H1 (cell line): ENCODE results near the gene TAF3. TPM values are rescaled to one million over a fixed set of nuclear protein-coding genes. Genes with fewer than 3 reads are reported as not detected.

Experiments used
- CTCF ChIA-PET: fragments of 300-600 bp; sonication (Branson Sonifier 250); formaldehyde crosslinking; loops from one replicate; lab custom pipeline; 2021; ENCODE audit not compliant: partially characterized antibody; lab: Charles Lee
- POLR2A ChIA-PET: fragments of 300-600 bp; sonication (Branson Sonifier 250); formaldehyde crosslinking; loops from one replicate; lab custom pipeline; 2021; ENCODE audit warnings: inconsistent platforms; ENCODE audit not compliant: partially characterized antibody; lab: Charles Lee
- DNase-seq, 2 experiments: peaks; one replicate each; pipeline versions ENCODE4 v3.0.0 to v3.0.0-alpha.2; 2010 to 2022; ENCODE audit warnings: low spot score in 2 of 2, low read depth in 1 of 2, mixed read lengths in 1 of 2
- FAIRE-seq: peaks from 2 replicates; lab custom pipeline; 2011; peaks lifted over from hg19 to GRCh38; lab: Jason Lieb, UNC
- H2AFZ ChIP-seq: 2 replicates; pipeline ENCODE4 v1.8.1; 2012; ENCODE audit warnings: low read length, inconsistent platforms
- H2AK5ac ChIP-seq: 2 replicates; pipeline ENCODE4 v1.6.1; 2013; ENCODE audit warnings: low read depth, low read length
- H2BK120ac ChIP-seq: replicated peaks from 2 replicates; pipeline ENCODE3; 2013; ENCODE audit warnings: low read depth, low read length, inconsistent platforms
- H2BK12ac ChIP-seq: 2 replicates; pipeline ENCODE4 v1.6.1; 2013; ENCODE audit warnings: low read depth, low read length
- H2BK15ac ChIP-seq: 2 replicates; pipeline ENCODE4 v1.6.1; 2013; ENCODE audit warnings: low read length
- H2BK20ac ChIP-seq: 2 replicates; pipeline ENCODE4 v1.6.1; 2013; ENCODE audit warnings: low read length
- H2BK5ac ChIP-seq: 2 replicates; pipeline ENCODE4 v1.6.1; 2013; ENCODE audit warnings: low read depth, low read length
- H3K14ac ChIP-seq: 2 replicates; pipeline ENCODE4 v1.6.1; 2013; ENCODE audit warnings: inconsistent platforms; ENCODE audit not compliant: insufficient read length
- H3K18ac ChIP-seq: 2 replicates; pipeline ENCODE4 v1.6.1; 2013; ENCODE audit warnings: low read length; ENCODE audit errors: extremely low read depth
- H3K23ac ChIP-seq: 2 replicates; pipeline ENCODE4 v1.6.1; 2013; ENCODE audit warnings: inconsistent platforms; ENCODE audit not compliant: insufficient read length
- H3K23me2 ChIP-seq: 2 replicates; pipeline ENCODE4 v1.6.1; 2013; ENCODE audit warnings: low read depth, low read length
- H3K27ac ChIP-seq: 2 replicates; pipeline ENCODE4 v1.6.1; 2011; ENCODE audit warnings: low read depth, low read length, inconsistent platforms
- H3K27me3 ChIP-seq, 4 experiments: replicated peaks in 1 of 4; 1 replicate in 1 of 4; 2 replicates in 3 of 4; pipeline versions ENCODE4 v1.6.1 to v1.8.1; 2011 to 2013; ENCODE audit warnings: low read length in 3 of 4, mild to moderate bottlenecking in 3 of 4, inconsistent platforms in 2 of 4, mixed read lengths in 2 of 4, moderate library complexity in 1 of 4; ENCODE audit not compliant: control insufficient read depth in 3 of 4, insufficient read depth in 3 of 4; ENCODE audit errors: extremely low read depth in 1 of 4
- H3K36me3 ChIP-seq, 4 experiments: 2 replicates each; pipeline versions ENCODE4 v1.6.1 to v1.8.1; 2011 to 2013; ENCODE audit warnings: mild to moderate bottlenecking in 4 of 4, low read length in 3 of 4, moderate library complexity in 2 of 4, control low read depth in 1 of 4, inconsistent platforms in 1 of 4; ENCODE audit not compliant: insufficient read depth in 4 of 4, control insufficient read depth in 2 of 4
- H3K4ac ChIP-seq: replicated peaks from 2 replicates; pipeline ENCODE3; 2013; ENCODE audit warnings: low read length, low read depth, mixed read lengths, inconsistent platforms; ENCODE audit not compliant: insufficient read length
- H3K4me1 ChIP-seq, 4 experiments: replicated peaks in 1 of 4; 1 replicate in 1 of 4; 2 replicates in 3 of 4; pipeline versions ENCODE4 v1.6.1 to v1.8.1; 2011 to 2013; ENCODE audit warnings: low read length in 3 of 4, inconsistent platforms in 2 of 4, mixed read lengths in 1 of 4; ENCODE audit not compliant: insufficient read depth in 4 of 4, control insufficient read depth in 3 of 4
- H3K4me2 ChIP-seq, 2 experiments: 2 replicates each; pipeline versions ENCODE4 v1.6.1 to v1.8.1; 2011 to 2013; ENCODE audit warnings: low read depth in 2 of 2, low read length in 2 of 2, control low read depth in 1 of 2, inconsistent platforms in 1 of 2, mild to moderate bottlenecking in 1 of 2; ENCODE audit not compliant: insufficient read depth in 1 of 2
- H3K4me3 ChIP-seq, 4 experiments: fragments of 200-600, 300-600 bp in 1 of 4; sonication (generic), shearing (Covaris generic), sonication (Bioruptor Twin) in 1 of 4; 2 replicates each; pipeline versions ENCODE4 v1.5.1 to v1.8.1; 2011 to 2016; ENCODE audit warnings: low read length in 4 of 4, low read depth in 3 of 4, control low read depth in 2 of 4, inconsistent platforms in 2 of 4, mild to moderate bottlenecking in 2 of 4, mixed read lengths in 1 of 4, moderate library complexity in 1 of 4; ENCODE audit not compliant: insufficient read depth in 2 of 4; ENCODE audit errors: extremely low read depth in 1 of 4
- H3K56ac ChIP-seq: replicated peaks from 2 replicates; pipeline ENCODE3; 2013; ENCODE audit warnings: low read depth, mild to moderate bottlenecking, mixed read lengths, low read length, inconsistent platforms; ENCODE audit not compliant: insufficient read length
- H3K79me1 ChIP-seq: 2 replicates; pipeline ENCODE4 v1.6.1; 2013; ENCODE audit warnings: low read depth, low read length, control low read depth
- H3K79me2 ChIP-seq, 2 experiments: 2 replicates each; pipeline versions ENCODE4 v1.6.1 to v1.8.1; 2012 to 2013; ENCODE audit warnings: low read length in 2 of 2, mild to moderate bottlenecking in 2 of 2, inconsistent platforms in 1 of 2; ENCODE audit not compliant: insufficient read depth in 2 of 2, control insufficient read depth in 1 of 2
- H3K9ac ChIP-seq, 4 experiments: replicated peaks in 1 of 4; 1 replicate in 1 of 4; 2 replicates in 3 of 4; pipeline versions ENCODE4 v1.6.1 to v1.8.1; 2011 to 2013; ENCODE audit warnings: low read depth in 3 of 4, low read length in 3 of 4, control low read depth in 2 of 4, mild to moderate bottlenecking in 2 of 4, moderate library complexity in 2 of 4, inconsistent platforms in 1 of 4; ENCODE audit errors: extremely low read depth in 1 of 4
- H3K9me3 ChIP-seq, 2 experiments: 2 replicates each; pipeline versions ENCODE4 v1.6.1 to v1.8.1; 2012 to 2013; ENCODE audit warnings: mild to moderate bottlenecking in 2 of 2, moderate library complexity in 2 of 2, control low read depth in 1 of 2, inconsistent platforms in 1 of 2, low read depth in 1 of 2, low read length in 1 of 2, mixed read lengths in 1 of 2; ENCODE audit not compliant: insufficient read depth in 2 of 2
- H4K20me1 ChIP-seq, 2 experiments: replicated peaks in 1 of 2; 2 replicates each; pipeline versions ENCODE3 to v1.8.1; 2011 to 2013; ENCODE audit warnings: inconsistent platforms in 2 of 2, low read length in 2 of 2, mild to moderate bottlenecking in 1 of 2; ENCODE audit not compliant: insufficient read depth in 2 of 2, control insufficient read depth in 1 of 2
- H4K5ac ChIP-seq: 2 replicates; pipeline ENCODE4 v1.6.1; 2013; ENCODE audit warnings: low read length, low read depth, mixed read lengths, inconsistent platforms; ENCODE audit not compliant: insufficient read length
- H4K8ac ChIP-seq: 2 replicates; pipeline ENCODE4 v1.8.0; 2013; ENCODE audit warnings: mild to moderate bottlenecking, moderate library complexity, low read length, inconsistent platforms; ENCODE audit not compliant: insufficient read depth; ENCODE audit errors: extremely low read depth
- H4K91ac ChIP-seq: replicated peaks from 2 replicates; pipeline ENCODE3; 2013; ENCODE audit warnings: low read length, mixed read lengths, inconsistent platforms; ENCODE audit not compliant: insufficient read length
- ASH2L ChIP-seq: fragments of 200-600, 300-600 bp; sonication (generic); IDR thresholded peaks from one replicate; pipeline ENCODE4 v1.7.1; 2017; ENCODE audit warnings: low read length
- CTBP2 ChIP-seq: IDR thresholded peaks from 2 replicates; pipeline ENCODE4 v1.7.0; 2011; ENCODE audit warnings: borderline replicate concordance, mild to moderate bottlenecking, moderate library complexity, mixed read lengths, low read length; ENCODE audit not compliant: insufficient read depth, insufficient read length
- EZH2 ChIP-seq: fragments of 200-600 bp; sonication (generic); IDR thresholded peaks from 2 replicates; pipeline ENCODE4 v1.7.1; 2012; ENCODE audit warnings: low read depth, mild to moderate bottlenecking, moderate library complexity, low read length, inconsistent platforms; ENCODE audit not compliant: severe bottlenecking
- HDAC6 ChIP-seq: IDR thresholded peaks from one replicate; pipeline ENCODE4 v1.7.1; 2012; ENCODE audit warnings: low read depth, mild to moderate bottlenecking, inconsistent platforms, low read length, moderate library complexity
- RBBP5 ChIP-seq: IDR thresholded peaks from 2 replicates; pipeline ENCODE4 v1.7.1; 2012; ENCODE audit warnings: low read depth, mild to moderate bottlenecking, inconsistent platforms, low read length, moderate library complexity, borderline replicate concordance
- RNF2 ChIP-seq: fragments of 200-900, 300-1000 bp; sonication (generic); IDR thresholded peaks from 2 replicates; pipeline ENCODE4 v1.7.1; 2016; ENCODE audit warnings: borderline replicate concordance, low read depth, mild to moderate bottlenecking, antibody characterized with exemption, low read length; ENCODE audit not compliant: poor library complexity, severe bottlenecking; ENCODE audit errors: missing control alignments
- USF2 ChIP-seq: IDR thresholded peaks from 2 replicates; pipeline ENCODE4 v1.6.1; 2011; ENCODE audit warnings: low read length, improper control_type of control experiment
- ZNF274 ChIP-seq: IDR thresholded peaks from 2 replicates; pipeline ENCODE4 v1.7.0; 2012; ENCODE audit warnings: low read length, borderline replicate concordance; ENCODE audit errors: extremely low read depth
- WGBS, 2 experiments: shearing (Covaris generic) in 1 of 2; methylation state at CpG; one replicate each; pipeline versions ENCODE4 v1.1.6 to v1.1.7; 2013 to 2015; ENCODE audit warnings: low lambda C conversion rate in 2 of 2, mixed read lengths in 2 of 2, inconsistent platforms in 1 of 2, low coverage in 1 of 2, missing lambda C conversion rate in 1 of 2; ENCODE audit not compliant: insufficient replicate concordance in 2 of 2, insufficient coverage in 1 of 2, insufficient read length in 1 of 2; ENCODE audit errors: extremely low coverage in 1 of 2, missing lambda C conversion rate in 1 of 2; 5-methylcytosine and 5-hydroxymethylcytosine counted together
- polyA plus RNA-seq, 7 experiments: library from polyadenylated mRNA; depleted of rRNA in 3 of 7; stranded (reverse) in 5 of 7; unstranded in 2 of 7; fragments of >200 nt in 5 of 7; fragments of 200-250 nt in 2 of 7; gene quantifications; 1 replicate in 5 of 7; 2 replicates in 1 of 7; 4 replicates in 1 of 7; pipeline versions ENCODE4 v1.2.1 to v1.2.3, GENCODE V29; 2011 to 2013; ENCODE audit warnings: missing spikeins in 2 of 7, mixed read lengths in 2 of 7
- total RNA-seq: library from RNA; stranded (reverse); fragmentation: NEBNext Ultra II Directional; extraction: Animal tissue kit (Norgen Biotek cat#: 25700); gene quantifications from 2 replicates; pipeline ENCODE4 v1.2.1, GENCODE V29; 2021

The TAF3 gene
- total and polyA plus RNA-seq, 2 of the 8 experiments (the other 6 are each of a cell fraction or from before 2014, with no cell fraction given), result 1.5 to 11.2 TPM

GRCh38 chr10:7917736-7918135 is 99.4 kb downstream of the TAF3 start:
- Histone ChIP-seq H4K5ac (no peak overlapping the region), H3K79me2 (peaks cover 0 to 3% of the 10 kb centered on the region in 2 experiments; a peak in 1 of 4 replicates), H3K18ac (no peak overlapping the region), H2BK12ac (no peak overlapping the region), H2AFZ (no peak overlapping the region), H3K4ac (no peak overlapping the region), H4K20me1 (peaks cover 0 to 2% of the 10 kb centered on the region in 2 experiments), H2BK5ac (no peak overlapping the region), H3K36me3 (no peaks in the 10 kb centered on the region), H2BK120ac (no peak overlapping the region), H3K79me1 (peaks cover 3% of the 10 kb centered on the region), H3K23ac (no peak overlapping the region), H2BK20ac (no peak overlapping the region), H4K91ac (no peak overlapping the region), H3K9me3 (no peaks in the 10 kb centered on the region), H3K27ac (no peak overlapping the region), H3K14ac (no peak overlapping the region), H2BK15ac (no peak overlapping the region), H3K23me2 (no peaks in the 10 kb centered on the region), H3K4me2 (no peak overlapping the region), H2AK5ac (no peak overlapping the region), H4K8ac (no peak overlapping the region), H3K4me1 (peaks cover 2 to 4% (median 3%) of the 10 kb centered on the region in 4 experiments; a peak in 3 of 7 replicates), H3K9ac (no peak overlapping the region), H3K27me3 (no peaks in the 10 kb centered on the region), H3K56ac (no peak overlapping the region), H3K4me3 (no peak overlapping the region)
- ChIA-PET CTCF (no interaction called here), POLR2A (no interaction called here)
- no peak for TF ChIP-seq USF2
- no peak for TF ChIP-seq EZH2
- no peak for TF ChIP-seq ZNF274
- TF ChIP-seq ASH2L, result no peak
- TF ChIP-seq RBBP5, result no peak
- no peak for TF ChIP-seq RNF2
- no peak for TF ChIP-seq HDAC6
- no peak for TF ChIP-seq CTBP2
- DNase-seq, result no peak
- 91 to 100% methylated on average over 2 to 5 of the region's 5 CpGs for WGBS, 2 experiments
- FAIRE-seq, result no peak
